Breast epithelium (tissue), 4 donors: ENCODE results near the gene TBC1D10B. TPM values are rescaled to one million over a fixed set of nuclear protein-coding genes. Genes with fewer than 3 reads are reported as not detected.
"Not testable (repeated sequence)": the region's sequence is repeated elsewhere in the genome, so short reads cannot be mapped to it uniquely, and the experiment has no call there.

Experiments used
- DNase-seq, 2 donors: peaks; one replicate each; pipeline ENCODE4 v3.0.0-alpha.2; 2019; ENCODE audit warnings: low spot score in 2 of 2
- H3K27ac ChIP-seq, 2 donors: fragments of 200-600 bp; sonication (generic) in 1 of 2; one replicate each; pipeline ENCODE4 v1.5.1; 2016 to 2019; ENCODE audit warnings: mild to moderate bottlenecking in 1 of 2
- H3K27me3 ChIP-seq, 2 donors: fragments of 200-600 bp; sonication (generic) in 1 of 2; one replicate each; pipeline versions ENCODE4 v1.5.1 to v1.6.0; 2017 to 2019; ENCODE audit warnings: control low read depth in 1 of 2, mild to moderate bottlenecking in 1 of 2
- H3K36me3 ChIP-seq: fragments of 200-600 bp; one replicate; pipeline ENCODE4 v1.5.1; 2019
- H3K4me1 ChIP-seq, 2 donors: fragments of 200-600 bp; sonication (generic); one replicate each; pipeline ENCODE4 v1.5.1; 2016 to 2019; ENCODE audit warnings: control low read depth in 1 of 2
- H3K4me3 ChIP-seq, 3 donors: fragments of 200-600 bp; sonication (generic); 1 replicate in 2 of 3; 2 replicates in 1 of 3; pipeline ENCODE4 v1.5.1; 2016 to 2019; ENCODE audit warnings: mild to moderate bottlenecking in 3 of 3, moderate library complexity in 2 of 3
- H3K9me3 ChIP-seq, 2 donors: fragments of 200-600 bp; sonication (generic) in 1 of 2; one replicate each; pipeline ENCODE4 v1.5.1; 2016 to 2019; ENCODE audit warnings: control low read depth in 1 of 2
- CTCF ChIP-seq, 3 donors: fragments of 450-650 bp; IDR thresholded peaks; one replicate each; pipeline ENCODE4 v1.5.1; 2016 to 2017; ENCODE audit warnings: antibody characterized with exemption in 3 of 3, mild to moderate bottlenecking in 3 of 3, moderate library complexity in 3 of 3
- POLR2A ChIP-seq: fragments of 450-650 bp; IDR thresholded peaks from one replicate; pipeline ENCODE4 v1.6.1; 2016; ENCODE audit warnings: antibody characterized with exemption, mild to moderate bottlenecking, moderate library complexity
- POLR2AphosphoS5 ChIP-seq, 3 donors: sonication (generic); formaldehyde crosslinking; IDR thresholded peaks; one replicate each; pipeline ENCODE4 v1.6.1; 2017; ENCODE audit warnings: antibody characterized with exemption in 3 of 3
- intact Hi-C: fragments of 100-400 bp; cut with DNase I; formaldehyde crosslinking; loops from one replicate; pipeline ENCODE4 v1.15.1; 2023; ENCODE audit warnings: low total_unique reads
- total RNA-seq, 3 donors: library from RNA; depleted of rRNA; stranded (reverse); fragments of >200 nt; gene quantifications; one replicate each; pipeline ENCODE4 v1.1.0, GENCODE V29; 2016

Gene TBC1D10B
- total RNA-seq, 3 donors from 2014 or later: 19.0 to 22.2 (median 21.0) TPM

GRCh38 chr16:30397776-30398660 lies 27.7 kb upstream of the TBC1D10B start:
- intact Hi-C loops: no loop called here
- H3K4me1 ChIP-seq: peaks cover 0 to 9% of the 10 kb centered on the region in 2 donors
- TF ChIP-seq POLR2A (no peak), POLR2AphosphoS5 (IDR thresholded peaks at IDR 0.05) (no peak)
- H3K4me3 ChIP-seq: no peak overlapping the region
- no peak overlapping the region for H3K27ac ChIP-seq
- H3K27me3 ChIP-seq: no peaks in the 10 kb centered on the region
- no peaks in the 10 kb centered on the region for H3K36me3 ChIP-seq
- no peaks in the 10 kb centered on the region for H3K9me3 ChIP-seq
- no peak for DNase-seq

DNA sequence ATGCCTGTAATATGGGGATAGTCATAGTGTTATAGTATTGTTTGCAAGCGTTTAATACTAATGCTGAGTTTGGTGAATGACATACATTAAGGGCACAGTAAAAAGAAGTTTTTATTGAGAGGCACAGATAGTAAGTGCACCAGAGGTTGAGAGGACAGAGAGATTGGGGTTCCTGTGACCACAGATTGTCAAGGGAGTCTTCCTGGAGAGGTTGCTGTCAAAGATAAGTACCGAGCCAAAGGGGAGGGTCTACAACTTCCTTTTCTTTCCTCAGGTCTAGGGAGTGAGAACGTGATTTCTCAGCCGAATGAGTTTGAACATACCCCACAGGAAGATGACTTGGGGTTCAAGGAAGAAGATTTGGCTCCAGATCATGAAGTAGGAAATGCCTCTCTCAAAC lies 26.8 kb upstream of the TBC1D10B start:
- DNase-seq: no peak
- no peaks in the 10 kb centered on the region for H3K9me3 ChIP-seq
- no peaks in the 10 kb centered on the region for H3K27me3 ChIP-seq
- H3K27ac ChIP-seq: no peak overlapping the region
- H3K4me3 ChIP-seq: no peak overlapping the region
- H3K4me1 ChIP-seq: peaks cover 0 to 9% of the 10 kb centered on the region in 2 donors
- intact Hi-C loops: no loop called here
- no peaks in the 10 kb centered on the region for H3K36me3 ChIP-seq
- no peak for TF ChIP-seq POLR2AphosphoS5 (IDR thresholded peaks at IDR 0.05)
- TF ChIP-seq POLR2A: no peak
- no peak for TF ChIP-seq CTCF (IDR thresholded peaks at IDR 0.05)

DNA sequence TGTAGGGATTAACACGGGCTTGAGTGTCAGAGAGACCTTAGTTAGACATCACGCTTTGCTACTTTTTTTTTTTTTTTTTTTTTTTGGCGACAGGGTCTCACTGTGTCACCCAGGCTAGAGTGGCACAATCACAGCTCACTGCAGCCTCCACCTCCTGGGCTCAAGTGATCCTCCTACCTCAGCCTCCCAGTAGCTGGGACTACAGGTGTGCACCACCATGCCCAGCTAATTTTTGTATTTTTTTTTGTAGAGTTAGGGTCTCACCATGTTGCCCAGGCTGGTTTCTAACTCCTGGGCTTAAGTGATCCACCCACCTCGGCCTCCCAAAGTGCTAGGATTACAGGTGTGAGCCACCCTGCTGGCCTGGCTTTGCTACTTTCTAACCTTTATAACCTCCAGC lies 26.3 kb upstream of the TBC1D10B start:
- intact Hi-C loops, H3K27ac ChIP-seq, H3K27me3 ChIP-seq, H3K9me3 ChIP-seq, H3K4me3 ChIP-seq, H3K36me3 ChIP-seq, H3K4me1 ChIP-seq, DNase-seq: not testable (repeated sequence)

DNA sequence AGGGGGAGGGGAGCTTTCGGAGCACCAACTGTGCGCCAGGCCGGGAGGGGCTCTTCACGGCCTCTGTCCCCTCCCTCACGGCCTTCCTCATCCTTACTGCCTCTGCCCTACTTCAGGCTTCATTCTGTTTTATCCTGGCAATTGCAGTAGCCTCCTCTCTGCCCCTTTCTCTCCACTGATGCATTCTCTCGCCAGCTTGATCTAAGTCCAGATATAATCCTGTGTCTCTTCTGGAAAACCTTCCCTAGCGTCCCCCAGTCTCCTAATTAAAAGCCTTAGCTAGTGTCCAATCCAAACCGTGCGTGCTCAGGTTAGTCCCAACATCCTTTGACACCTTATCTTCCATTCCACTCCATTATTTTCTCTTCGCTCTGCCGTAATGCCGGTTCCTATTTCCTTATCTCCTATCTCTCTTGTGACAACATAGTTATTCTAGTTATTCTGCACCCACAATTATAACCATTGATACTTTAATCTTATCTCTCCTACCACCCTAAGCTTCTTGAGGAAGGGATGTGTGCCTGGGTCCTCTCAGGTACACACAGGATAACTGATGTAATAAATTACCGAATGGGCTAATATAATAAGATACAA lies 25.8 kb upstream of the TBC1D10B start:
- Histone ChIP-seq H3K4me1 (peaks cover 0 to 9% of the 10 kb centered on the region in 2 donors), H3K27me3 (no peaks in the 10 kb centered on the region), H3K9me3 (no peaks in the 10 kb centered on the region), H3K36me3 (no peaks in the 10 kb centered on the region), H3K27ac (peak overlapping the region; percentile 76 to 77), H3K4me3 (peak overlapping the region; percentile 72 to 93 (median 72))
- TF ChIP-seq POLR2A: no peak
- no peak for DNase-seq
- intact Hi-C loops: no loop called here

- TF ChIP-seq POLR2AphosphoS5 (IDR thresholded peaks at IDR 0.05) (peak; percentile 26 to 52 (median 50)), POLR2A (no peak), CTCF (IDR thresholded peaks at IDR 0.05) (peak in 1 of 3 donors; percentile 42)
- Histone ChIP-seq H3K4me1 (peaks cover 0 to 9% of the 10 kb centered on the region in 2 donors), H3K4me3 (peak within 1 kb of the TSS; percentile 72 to 93 (median 72)), H3K36me3 (no peaks in the 10 kb centered on the region), H3K27ac (peak within 1 kb of the TSS; percentile 76 to 77), H3K9me3 (no peaks in the 10 kb centered on the region), H3K27me3 (no peaks in the 10 kb centered on the region)
- intact Hi-C loops: no loop called here
- peak; percentile 55 to 80 for DNase-seq
Measured at GRCh38 chr16:30395155-30395991, 25.1 kb upstream of the TBC1D10B start, which contains the start of gene ZNF48. TSS of gene ZNF48 (plus strand) at chr16:30395420. CDS start at chr16:30395795, 375 bp downstream.

- H3K27ac ChIP-seq: peak overlapping the region; percentile 76 to 77
- H3K36me3 ChIP-seq: no peaks in the 10 kb centered on the region
- no peaks in the 10 kb centered on the region for H3K9me3 ChIP-seq
- H3K27me3 ChIP-seq: no peaks in the 10 kb centered on the region
- peak overlapping the region; percentile 72 to 93 (median 72) for H3K4me3 ChIP-seq
- intact Hi-C loops: no loop called here
- no peak for TF ChIP-seq POLR2A
- TF ChIP-seq POLR2AphosphoS5 (IDR thresholded peaks at IDR 0.05): no peak
- no peak for TF ChIP-seq CTCF (IDR thresholded peaks at IDR 0.05)
- peaks cover 0 to 9% of the 10 kb centered on the region in 2 donors for H3K4me1 ChIP-seq
- DNase-seq: no peak
Measured at GRCh38 chr16:30394592-30395154, 24.4 kb upstream of the TBC1D10B start.
